ENCODE results near the gene TNXB.

- TF ChIP-seq REST (IDR thresholded peaks at IDR 0.05) (no peak), POLR2A (IDR thresholded peaks at IDR 0.05; ENCODE audit: low read length) (no peak), CTCF (IDR thresholded peaks at IDR 0.05) (no peak), MAX (IDR thresholded peaks at IDR 0.05) (no peak), MYC (IDR thresholded peaks at IDR 0.05; ENCODE audit: borderline replicate concordance, low read length) (no peak), JUN (IDR thresholded peaks at IDR 0.05) (no peak)
Observed at GRCh38 chr6:32126880-32127279, 17.7 kb upstream of the TNXB start.
